GM19452 (cell line): ENCODE measurements around the gene ELFN2.

Experiments used
- ATAC-seq: cut with Tn5 transposase; IDR thresholded peaks from one replicate; pipeline ENCODE4 v1.9.1; 2021; ENCODE audit not compliant: unreplicated experiment

Gene ELFN2

GRCh38 chr22:37318364-37319109 lies 108.7 kb downstream of the ELFN2 start:
- no peak for ATAC-seq
